Measurements from ENCODE around the gene TXNDC8.
"Not testable (repeated sequence)": the region's sequence is repeated elsewhere in the genome, so short reads cannot be mapped to it uniquely, and the experiment has no call there.

TXNDC8 gene

DNA sequence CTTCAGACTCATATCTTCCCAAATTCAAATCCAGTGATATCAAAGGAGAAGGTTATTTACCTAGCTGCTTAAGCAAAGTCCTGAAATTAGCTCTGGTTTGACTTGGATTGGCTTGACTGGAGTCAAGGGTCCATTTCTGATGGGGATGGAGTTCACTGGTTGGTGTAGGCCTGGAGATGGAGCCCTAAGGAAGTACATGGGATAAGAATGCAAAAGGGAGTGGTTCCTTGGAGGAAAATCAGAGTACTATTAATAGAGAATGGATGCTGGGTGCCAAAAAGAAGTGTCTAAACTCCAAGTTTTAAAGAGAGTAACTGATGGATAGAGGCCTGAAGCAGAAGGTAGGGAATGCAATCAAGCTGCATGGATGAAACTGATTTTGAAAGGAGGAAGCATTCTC is 13.8 kb downstream of the TXNDC8 start:
- DNase-seq, result no peak

DNA sequence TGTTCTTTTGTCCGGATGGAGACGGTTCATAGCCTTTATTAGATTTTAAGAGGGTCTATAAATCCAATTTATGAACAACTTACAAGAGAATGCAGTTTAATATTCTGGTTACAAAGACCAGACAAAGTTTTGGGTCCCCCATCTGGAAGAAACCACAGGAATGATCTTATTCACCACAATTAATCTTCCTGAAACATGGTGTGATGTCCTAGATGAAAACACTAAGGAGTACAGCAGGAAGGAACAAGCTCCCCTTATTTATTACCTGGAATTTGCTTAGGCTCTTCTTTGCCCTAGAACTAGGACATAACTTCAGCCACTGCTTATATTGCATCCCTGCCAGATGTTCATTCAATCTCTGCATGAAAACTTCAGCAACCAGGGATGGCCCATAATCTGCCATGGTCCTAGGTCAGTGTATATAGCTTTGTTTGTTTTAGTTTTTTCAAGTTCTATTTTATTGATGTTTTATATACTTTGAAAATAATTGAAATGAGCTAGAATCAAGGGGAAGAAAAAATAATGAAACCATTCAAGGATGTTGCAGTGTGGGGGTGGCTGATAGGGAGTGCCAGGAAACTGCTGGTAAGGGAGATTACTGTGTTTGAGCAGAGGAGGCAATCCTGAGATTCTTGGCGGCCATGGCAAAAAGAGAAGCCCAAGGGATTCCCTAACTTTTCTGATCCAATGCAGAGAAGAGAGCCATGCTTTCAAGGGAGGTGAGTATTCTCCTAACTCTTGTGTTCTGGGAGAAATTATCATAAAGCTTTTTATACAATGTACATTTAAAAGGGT is 16.8 kb downstream of the TXNDC8 start:
- no peak for DNase-seq

DNA sequence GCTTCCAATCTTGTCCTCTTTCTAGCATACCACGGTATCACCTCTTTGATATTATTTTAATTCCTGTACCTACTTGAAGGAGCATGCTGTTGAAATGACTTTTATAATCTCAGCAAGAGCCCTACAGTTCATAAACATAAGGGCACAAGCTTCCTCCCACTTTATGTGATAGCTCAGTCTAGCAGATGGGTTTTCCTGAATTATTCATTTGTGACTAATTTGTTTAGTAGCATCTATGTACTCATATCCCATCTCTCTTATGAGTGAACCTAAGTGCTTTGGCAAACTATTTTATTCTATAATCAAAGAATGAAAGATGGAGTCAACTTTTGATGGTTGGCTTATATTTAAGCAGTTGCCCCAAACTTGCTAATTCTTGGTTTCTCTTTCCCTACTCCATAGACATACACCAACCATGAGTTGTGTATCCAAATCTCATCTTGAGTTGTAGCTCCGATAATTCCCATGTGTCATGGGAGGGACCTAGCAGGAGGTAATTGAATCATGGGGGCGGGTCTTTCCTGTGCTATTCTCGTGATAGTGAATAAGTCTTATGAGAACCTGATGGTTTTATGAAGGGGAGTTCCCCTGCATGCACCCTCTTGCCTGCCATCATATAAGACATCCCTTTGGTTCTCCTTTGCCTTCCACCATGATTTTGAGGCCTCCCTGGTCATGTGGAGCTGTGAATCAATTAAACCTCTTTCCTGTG is 17.7 kb downstream of the TXNDC8 start:
- DNase-seq, result no peak

DNA sequence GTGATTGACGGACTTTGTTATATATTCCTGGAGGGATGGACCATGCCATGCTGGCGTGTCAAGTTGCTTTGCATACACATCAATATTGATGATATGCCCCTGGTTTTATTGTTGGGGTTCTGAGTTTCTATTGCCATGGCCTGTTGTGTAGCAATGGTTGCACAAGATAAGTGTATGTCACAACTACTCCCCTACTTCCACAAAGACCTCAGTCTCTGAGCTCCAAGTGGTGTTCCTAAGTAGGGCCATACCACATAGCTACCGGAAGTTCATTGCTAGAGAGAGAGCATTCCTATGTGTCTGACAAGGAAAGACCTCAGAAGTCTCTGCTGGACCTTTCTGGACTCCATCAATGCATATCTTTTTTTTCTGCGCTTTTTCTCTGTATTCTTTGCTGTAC is 19.8 kb downstream of the TXNDC8 start:
- no peak for DNase-seq

DNA sequence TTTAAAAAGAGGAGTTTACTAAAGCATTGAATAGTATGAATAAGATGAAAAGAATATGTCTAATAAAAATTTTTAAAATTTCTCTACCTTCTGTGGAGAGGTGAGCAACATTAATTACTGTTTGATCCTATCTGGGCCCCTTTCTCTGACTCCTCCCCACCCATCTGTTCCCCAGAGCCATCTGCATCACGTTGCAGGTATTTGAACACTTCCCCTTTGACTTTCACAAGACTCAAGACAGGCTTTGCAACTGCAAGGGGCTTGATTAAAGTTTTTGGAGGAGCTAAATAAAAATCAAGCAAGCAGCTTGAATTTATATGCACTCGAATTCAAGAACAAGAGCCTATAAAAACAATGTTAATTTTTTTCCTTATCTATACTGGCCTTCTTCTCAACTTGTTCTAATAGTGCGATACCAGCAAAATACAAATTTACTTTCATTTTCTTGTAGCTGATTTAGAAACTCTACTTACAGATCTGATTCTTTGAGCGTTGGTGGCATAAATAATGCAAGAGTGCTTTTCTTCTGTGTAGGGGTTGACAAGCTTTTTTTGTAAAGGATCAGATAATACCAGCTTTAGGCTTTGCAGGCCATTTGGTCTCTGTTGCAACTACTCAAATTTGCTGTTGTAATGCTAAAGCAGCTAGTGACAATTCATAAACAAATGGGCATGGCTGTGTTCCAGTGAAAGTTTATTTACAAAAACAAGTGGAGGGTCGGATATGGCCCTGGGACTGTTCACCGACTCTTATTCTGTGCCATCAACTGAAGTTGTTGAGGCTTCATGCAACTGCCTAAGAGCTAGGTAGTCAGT is 21.2 kb downstream of the TXNDC8 start:
- DNase-seq, result no peak

DNA sequence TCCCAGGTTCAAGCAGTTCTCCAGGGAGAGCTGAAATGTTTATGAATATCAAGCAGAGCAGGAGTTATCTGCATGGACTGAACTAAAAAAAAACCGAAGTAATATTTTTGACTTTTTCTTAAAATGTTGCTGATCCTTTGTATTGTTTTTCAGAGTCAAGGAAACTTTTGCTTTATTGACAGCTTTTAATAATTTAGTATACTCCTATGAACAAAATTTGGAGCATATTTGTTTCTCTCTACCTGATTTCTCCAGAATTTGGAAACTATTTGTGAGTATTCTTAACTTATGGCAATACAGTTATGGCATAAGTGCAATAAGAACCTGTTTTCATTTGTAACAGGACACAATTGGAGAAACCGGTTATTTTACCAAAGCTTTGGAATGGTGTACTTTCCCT is 25.7 kb downstream of the TXNDC8 start:
- DNase-seq, result not testable (repeated sequence)

DNA sequence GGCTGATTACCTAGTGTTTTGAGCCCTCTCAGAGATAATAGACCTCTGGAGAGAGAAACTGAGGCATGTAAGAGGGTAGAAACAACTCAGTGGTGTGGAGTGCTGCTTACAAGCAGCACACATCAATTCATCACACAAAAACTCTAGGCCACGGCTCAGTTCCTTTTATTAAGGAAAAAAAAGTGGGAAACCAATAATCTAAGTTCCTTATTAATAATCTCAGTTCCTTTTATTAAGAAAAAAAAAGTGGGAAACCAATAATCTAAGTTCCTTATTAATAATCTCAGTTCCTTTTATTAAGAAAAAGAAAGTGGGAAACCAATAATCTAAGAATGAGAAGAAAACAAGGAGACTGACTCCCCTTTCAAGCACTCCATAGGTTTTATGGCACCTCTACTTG is 28.0 kb downstream of the TXNDC8 start:
- no peak for DNase-seq

DNA sequence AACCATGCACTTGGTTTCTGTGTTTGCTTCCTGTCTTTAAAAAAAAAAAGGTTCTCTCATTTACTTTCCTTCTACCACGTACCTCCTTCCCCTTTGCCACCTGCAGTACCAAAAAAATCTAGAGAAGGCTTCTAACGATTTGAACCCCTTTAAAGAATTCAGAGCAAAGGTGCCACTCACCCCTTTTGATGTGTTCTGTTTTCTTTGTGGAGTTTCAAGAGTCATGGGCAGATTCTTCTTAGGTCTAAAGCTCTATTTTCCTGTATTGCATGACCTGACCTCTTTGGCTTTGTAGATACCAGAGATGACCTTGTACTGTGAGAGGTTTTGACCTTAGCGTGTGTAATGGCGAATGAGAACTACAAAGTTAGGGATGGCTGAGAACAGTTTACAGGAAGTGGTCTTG is 29.0 kb downstream of the TXNDC8 start:
- DNase-seq, result no peak

DNA sequence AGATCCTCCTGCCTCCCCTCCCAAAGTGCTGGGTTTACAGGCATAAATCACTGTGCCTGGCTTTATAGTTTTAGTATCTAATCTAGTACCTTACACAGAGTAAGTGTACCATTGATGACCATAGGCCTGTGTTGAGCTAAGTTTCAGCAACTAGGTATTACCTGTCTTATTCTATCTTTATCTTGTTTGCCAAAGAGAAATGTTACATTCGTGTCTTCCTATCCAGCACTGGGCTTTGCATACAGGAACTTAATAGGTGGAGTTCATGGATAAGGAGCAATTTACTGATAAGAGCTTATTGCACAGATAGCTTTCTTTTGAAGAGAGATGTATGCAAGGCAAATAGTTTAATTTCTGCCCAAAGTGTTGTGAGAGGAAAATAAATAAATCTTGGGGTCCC is 30.5 kb downstream of the TXNDC8 start:
- DNase-seq, result no peak

DNA sequence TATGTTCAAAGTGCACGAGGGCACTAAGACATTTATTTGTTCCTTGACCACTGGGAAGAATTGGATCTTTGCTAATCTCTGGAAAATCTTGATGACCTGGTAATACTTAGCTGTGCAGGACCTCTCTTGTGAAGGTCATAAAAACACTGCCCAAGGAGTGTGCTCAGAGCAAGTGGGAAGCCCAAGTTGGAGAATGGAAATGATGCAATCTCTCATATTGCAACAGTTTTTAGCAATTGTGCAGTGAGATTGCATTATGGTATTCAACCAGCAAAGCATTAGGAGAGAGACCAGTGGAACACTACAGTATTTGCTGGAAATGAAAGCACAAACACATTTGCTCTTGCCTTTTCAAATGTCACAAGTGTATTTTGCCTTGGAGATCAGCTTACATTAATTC is 34.5 kb downstream of the TXNDC8 start:
- DNase-seq, result no peak

DNA sequence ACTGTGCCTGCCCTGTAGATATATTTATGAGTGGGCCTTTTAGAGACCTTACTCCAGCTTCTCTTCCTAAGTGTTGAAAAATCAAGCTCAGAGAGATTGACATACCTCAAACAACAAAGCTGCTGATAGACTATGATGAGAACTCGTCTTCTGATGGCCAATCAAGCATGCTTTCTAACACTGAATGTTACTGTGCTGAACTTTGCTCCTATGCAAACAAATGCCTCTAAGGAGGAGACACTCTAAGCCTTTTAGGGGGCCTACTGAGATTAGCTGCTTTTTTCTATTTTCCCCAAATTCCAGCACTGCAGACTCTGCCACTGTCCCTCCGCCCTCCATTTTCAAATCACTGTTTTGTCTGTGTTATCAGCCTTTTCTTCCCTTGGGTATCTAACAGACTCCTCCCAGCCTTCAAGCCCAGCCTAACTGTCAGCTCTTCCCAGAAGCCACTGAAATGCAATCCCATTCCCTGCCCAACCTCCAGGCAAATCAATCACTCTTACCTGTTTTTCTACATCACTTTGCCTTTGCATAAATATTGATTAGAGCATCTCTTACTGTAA is 39.5 kb downstream of the TXNDC8 start:
- DNase-seq, result no peak

DNA sequence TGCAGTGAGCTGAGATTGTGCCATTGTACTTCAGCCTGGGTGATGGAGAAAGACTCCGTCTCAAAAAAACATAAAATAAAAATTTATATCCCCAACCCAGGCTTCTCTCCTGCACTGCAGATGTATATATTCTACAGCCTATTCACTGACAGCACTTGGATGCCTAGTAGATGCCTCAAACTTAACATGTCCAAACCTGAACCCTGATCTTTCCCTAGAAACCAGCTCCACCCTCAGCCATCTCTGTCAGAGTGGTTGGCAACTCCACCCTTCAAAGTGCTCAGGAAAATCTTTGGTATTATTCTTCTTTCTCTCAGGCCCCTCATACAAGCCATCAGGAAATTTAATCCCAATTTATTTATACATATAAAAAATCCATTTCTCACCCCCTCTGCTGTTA is 44.4 kb downstream of the TXNDC8 start:
- no peak for DNase-seq

DNA sequence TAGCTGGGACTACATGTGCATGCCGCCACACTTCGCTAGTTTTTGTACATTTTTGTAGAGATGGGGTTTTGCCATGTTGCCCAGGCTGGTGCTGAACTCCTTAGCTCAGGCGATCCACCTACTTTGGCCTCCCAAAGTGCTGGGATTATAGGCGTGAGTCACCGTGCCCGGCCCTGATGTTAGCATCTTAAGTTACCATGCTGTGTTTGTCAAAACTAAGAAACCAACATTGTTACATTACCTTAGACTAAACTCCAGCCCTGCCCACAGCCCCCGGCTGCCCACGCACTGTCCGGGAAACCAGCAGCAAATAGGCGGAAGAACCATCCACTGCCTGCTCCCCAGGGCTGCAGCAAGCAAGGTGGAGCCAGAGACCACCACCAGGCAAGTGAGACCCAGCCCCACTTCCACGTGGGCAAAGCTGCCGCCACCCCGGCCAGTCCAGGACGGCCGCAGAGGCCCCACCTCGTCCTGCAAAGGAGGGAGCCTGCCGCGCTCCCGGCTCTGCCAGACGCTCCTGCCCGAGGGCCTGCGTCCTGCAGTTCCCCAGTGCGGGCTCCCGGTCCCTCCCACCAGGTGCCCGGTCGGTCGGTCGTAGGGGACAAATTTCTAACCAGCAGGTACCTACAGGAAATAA is 45.6 kb downstream of the TXNDC8 start:
- no peak for DNase-seq

DNA sequence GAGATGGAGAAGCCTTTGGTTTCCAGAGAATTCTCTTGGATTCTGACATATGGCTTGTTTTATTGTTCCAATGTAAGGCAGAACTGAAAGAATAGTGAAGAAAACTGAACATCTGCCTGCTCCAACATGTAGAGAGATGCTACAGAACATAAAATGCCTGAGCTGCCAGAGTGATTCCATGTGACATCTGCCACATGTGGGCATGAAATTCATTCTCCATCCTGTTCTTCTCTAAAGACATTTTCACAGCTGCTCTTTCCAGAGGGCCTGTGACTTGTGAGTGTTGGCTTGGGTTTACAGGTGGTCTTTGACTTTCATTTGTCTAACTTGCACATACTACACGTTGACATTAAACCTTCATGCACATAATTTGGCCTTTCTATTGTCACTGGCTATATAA is 47.7 kb downstream of the TXNDC8 start:
- DNase-seq, result no peak

DNA sequence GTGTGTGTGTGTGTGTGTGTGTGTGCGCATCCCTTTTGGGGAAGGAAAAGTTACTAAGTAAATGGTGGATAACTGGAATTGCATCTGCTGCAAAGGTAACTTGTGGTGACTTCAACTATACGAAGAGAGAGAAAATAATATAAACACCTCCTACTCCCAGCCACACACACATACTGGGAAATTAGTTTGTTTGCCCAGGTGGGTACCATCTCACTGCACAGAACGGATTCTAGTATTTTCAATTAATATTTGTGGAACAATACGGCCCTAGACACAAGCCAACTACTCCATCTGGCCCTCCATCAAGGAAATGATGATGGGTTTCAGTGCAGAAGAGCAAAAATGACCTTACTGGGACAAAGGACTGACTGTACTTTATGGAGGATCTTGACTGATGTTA is 49.2 kb downstream of the TXNDC8 start:
- DNase-seq, result no peak

DNA sequence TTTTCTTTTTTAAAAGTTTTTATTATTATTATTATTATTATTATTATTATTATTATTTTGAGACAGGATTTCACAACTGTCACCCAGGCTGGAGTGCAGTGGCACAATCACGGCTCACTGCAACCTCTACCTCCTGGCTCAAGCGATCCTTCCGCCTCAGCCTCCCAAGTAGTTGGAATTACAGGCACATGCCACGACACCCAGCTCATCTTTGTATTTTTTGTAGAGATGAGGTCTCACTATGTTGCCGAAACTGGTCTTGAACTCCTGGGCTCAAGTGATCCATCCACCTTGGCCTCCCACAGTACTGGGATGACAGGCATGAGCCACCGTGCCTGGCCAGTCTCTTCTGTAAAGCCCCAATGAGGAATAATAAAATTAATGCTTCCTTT is 50.4 kb downstream of the TXNDC8 start:
- DNase-seq, result no peak

DNA sequence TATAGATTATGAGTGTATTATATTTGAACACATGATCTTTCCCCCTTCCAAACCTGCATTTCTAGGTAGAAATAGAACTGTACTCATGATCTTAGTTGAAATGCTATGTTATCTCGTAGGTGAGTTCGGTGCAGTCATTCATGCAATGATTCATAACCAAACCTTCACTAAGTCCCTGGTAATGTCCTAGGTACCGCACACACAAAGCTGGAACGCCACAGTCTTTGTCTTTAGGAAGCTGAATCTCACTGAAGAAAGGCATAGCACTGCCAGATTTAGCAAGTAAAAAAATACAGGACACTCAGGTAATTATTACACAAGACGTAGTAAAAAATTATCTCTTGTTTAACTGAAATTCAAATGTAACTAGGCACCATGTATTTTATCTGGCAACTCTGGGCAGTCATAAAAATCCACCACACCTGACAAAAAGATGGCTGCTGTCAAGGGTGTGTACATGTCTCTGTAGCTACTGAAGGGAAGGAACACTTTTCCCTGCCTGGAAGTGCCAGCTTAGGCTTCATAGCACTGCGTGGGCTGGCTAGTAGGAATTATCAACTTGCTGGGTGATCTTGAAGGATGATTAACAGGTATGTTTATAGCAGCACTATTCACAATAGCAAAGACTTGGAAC is 53.3 kb downstream of the TXNDC8 start:
- no peak for DNase-seq

DNA sequence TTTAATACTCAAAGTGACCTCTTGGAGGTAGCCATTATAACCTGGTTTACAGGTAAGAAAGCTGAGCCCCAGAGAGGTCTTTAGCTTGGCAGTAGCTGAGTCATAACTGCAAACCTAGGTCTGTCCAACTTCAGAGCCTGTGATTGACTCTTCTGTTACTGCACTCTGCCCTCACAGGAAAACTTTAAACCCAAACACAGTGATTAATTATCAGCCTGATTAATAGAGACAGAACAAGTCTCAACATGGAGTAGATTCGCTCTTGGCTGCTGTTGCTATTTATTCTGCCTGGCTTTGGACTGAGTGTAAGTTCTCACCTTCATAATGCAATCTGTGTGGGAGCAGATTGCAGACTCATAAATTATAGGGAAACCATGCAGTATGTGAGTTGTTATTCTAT is 53.9 kb downstream of the TXNDC8 start:
- no peak for DNase-seq

DNA sequence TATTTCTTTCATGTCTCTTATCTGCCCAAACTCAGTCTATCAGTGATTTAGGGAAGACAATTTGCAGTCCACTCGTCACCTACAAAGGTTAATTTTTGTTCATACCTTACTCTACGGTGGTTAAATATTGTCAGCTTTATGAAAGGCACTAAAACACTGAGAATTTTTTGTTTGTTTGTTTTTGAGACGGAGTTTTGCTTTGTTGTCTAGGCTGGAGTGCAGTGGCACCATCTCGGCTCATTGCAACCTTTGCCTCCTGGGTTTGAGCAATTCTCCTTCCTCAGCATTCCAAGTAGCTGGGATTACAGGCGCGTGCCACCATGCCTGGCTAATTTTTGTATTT is 55.0 kb downstream of the TXNDC8 start:
- no peak for DNase-seq

DNA sequence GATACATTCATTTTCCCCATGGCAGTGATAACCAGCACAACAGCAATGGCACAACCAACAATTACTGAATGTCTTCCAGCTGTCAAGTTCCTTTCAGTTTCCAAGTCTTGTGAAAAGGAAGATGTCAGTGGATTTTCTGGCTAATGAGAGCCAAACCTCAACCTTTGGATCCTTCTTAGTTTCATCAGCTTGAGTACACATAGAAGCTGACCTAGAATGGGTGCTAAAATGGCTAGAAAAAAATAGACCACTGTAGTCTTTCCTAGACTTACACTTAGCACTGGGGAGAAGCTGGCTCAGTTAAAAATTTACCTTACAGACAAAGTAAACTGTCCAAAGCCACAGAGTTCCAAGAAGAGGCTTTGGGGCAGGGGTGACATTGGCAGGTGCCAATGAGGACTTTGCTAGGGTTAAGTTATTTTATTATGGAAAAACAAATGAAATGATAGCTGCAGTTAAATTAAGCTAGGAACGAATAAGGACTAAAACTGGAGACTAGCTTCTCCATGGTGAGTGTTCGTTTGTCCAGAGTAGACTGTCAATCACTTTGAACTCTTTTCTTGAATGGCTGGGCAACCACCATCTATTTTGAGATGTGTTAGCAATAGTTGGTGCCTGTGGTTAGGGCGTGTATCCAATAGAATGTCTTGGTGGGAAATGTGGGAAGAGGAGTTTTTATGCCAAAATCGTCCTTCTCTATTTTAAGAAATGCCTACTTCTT is 55.5 kb downstream of the TXNDC8 start:
- no peak for DNase-seq

DNA sequence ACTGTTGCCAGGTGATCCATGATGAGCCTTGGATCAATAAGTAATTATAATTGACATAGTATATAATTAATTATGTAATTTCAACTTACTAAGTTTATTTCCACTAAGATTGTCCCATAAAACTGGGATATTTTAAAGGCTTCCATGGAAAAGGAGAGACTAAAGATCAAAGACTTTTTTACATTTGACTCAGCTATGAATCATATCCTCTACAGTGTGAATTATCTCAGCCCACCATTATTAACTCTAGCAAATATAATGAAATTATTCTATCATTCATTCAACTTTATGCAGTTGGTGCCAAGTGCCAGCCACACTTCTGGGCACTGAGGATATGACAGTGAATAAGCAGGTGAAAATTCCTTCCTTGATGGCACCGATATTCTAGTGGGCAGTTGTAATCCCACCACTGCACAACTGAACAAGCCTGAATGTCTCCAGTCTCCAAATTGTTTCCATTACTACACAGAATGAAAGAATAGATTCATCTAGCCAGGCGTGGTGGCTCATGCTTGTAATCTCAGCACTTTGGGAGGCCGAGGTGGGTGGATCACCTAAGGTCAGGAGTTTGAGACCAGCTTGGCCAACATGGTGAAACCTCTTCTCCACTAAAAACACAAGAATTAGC is 59.5 kb downstream of the TXNDC8 start:
- DNase-seq, result no peak
